GM18505 (cell line): ENCODE measurements around the gene TBL2.
"Not testable (repeated sequence)": the region's sequence is repeated elsewhere in the genome, so short reads cannot be mapped to it uniquely, and the experiment has no call there.

Experiments
- ATAC-seq: cut with Tn5 transposase; IDR thresholded peaks from one replicate; pipeline ENCODE4 v1.9.1; 2021; ENCODE audit not compliant: unreplicated experiment
- POLR2A ChIP-seq: IDR thresholded peaks from 4 replicates; pipeline ENCODE4 v1.6.1; 2011; ENCODE audit warnings: borderline replicate concordance; ENCODE audit not compliant: insufficient read depth, insufficient read length; ENCODE audit errors: extremely low read depth

TBL2 gene

GRCh38 chr7:73596191-73597065, 18.0 kb upstream of the TBL2 start:
- ATAC-seq, result no peak

DNA sequence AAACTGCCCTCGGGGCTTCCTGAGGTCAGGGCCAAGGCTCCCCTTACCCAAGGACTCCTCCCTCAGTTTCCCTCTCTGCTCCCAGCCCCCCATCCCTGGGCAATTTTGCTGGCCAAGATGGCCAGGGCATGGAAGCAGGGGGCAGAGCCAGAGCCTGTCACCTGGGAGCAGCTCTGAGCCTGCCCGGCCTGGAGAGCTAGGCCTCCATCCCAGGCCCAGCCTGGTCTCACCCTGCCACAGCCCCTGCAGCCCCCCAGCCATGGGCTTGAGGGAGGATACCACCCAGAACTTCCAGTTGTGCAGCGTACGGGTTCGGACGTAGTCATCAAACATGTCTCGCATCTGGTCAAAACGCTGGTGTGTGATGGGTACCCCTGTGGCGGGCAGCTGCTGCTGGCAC, 17.0 kb upstream of the TBL2 start:
- ATAC-seq, result no peak
- no peak for TF ChIP-seq POLR2A

More at GRCh38 chr7:73596191-73597065, 18.0 kb upstream of the TBL2 start:
- no peak for TF ChIP-seq POLR2A

- TF ChIP-seq POLR2A, result no peak
- no peak for ATAC-seq
Observed at GRCh38 chr7:73593207-73594045, 15.0 kb upstream of the TBL2 start.

GRCh38 chr7:73586911-73587310, 8.5 kb upstream of the TBL2 start:
- ATAC-seq, result no peak
- TF ChIP-seq POLR2A, result no peak

GRCh38 chr7:73585196-73585595, 6.8 kb upstream of the TBL2 start:
- no peak for ATAC-seq
- TF ChIP-seq POLR2A, result no peak

DNA sequence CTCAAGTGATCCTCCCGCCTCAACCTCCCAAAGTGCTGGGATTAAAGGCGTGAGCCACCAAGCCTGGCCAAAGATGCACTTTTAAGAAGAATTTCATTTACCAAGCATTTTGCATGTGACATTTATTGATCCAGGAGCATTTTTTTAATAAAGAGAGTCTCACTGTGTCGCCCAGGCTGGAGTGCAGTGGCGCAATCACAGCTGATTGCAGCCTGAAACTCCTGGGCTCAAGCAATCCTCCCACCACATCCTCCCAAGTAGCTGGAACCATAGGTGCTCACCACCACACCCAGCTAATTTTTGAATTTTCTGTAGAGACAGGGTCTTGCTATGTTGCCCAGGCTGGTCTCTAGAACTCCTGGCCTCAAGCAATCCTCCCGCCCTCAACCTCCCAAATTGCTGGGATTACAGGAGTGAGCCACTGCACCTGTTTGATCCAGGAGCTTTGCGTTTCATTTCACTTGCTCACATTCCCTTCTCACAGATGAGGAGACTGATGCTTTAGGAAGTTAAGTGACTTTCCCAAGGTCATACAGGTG, 4.4 kb upstream of the TBL2 start:
- no peak for ATAC-seq
- TF ChIP-seq POLR2A, result no peak

- not testable (repeated sequence) for ATAC-seq
Observed at GRCh38 chr7:73581006-73581405, 2.6 kb upstream of the TBL2 start.

DNA sequence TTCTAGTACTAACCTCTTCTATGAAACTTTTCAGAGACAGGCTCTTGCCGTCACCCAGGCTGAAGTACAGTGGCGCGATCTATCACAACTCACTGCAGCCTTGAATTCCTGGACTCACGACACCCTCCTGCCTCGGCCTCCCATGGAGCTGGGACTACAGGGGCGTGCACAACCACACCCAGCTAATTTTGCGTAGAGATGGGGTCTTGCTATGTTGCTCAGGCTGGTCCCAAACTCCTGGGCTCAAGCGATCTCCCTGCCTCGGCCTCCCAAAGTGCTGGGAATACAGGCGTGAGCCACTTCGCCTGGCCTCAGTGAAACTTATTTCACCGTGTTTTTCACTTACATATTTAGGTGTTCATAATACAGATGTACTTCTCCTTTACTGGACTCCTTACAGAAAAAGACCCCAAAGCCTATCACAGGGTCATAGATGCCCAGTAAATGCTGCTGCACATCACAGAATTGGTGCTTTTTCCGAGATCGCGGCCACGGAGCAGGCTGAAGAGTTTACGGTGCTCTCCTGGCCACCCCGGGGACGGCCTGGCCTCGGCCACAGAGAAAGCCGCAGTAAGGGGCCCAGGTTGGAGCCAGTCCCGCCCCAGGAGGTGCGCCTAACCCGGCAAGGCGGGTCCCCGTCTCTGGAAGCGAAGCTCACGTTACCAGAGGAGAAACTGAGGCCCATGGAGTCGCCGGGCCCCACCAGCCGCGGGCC, 595 bp downstream of the TBL2 start:
- no peak for TF ChIP-seq POLR2A
- ATAC-seq, result peak; percentile 20

- ATAC-seq, result no peak
- no peak for TF ChIP-seq POLR2A
Observed at GRCh38 chr7:73573791-73574190, 4.6 kb downstream of the TBL2 start.

GRCh38 chr7:73573276-73573675, 5.1 kb downstream of the TBL2 start:
- TF ChIP-seq POLR2A, result no peak
- no peak for ATAC-seq

GRCh38 chr7:73572767-73573186, 5.6 kb downstream of the TBL2 start:
- no peak for ATAC-seq
- no peak for TF ChIP-seq POLR2A

DNA sequence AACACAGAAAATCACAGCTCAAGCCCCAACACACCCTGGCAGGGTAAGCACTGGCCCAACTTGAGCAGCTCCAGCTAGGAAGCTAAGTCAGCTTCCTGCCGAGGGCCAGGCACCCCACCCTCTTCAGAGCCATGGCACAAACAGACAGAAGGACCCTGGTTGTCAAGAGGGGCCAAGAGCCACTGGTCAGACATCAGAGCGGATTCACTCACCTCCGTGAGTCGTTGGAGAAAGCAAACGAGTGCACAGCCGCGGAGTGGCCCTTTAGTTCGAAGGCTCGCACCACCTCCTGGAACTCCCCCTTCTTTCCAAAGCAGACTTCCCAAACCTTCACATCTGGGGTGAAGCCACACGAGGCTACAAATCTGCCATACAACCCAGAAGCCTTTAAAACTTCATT, 7.4 kb downstream of the TBL2 start:
- TF ChIP-seq POLR2A, result no peak
- ATAC-seq, result no peak

- no peak for TF ChIP-seq POLR2A
- ATAC-seq, result no peak
Observed at GRCh38 chr7:73570521-73570920, 7.9 kb downstream of the TBL2 start.
